GM23248 (cell line): ENCODE results near the gene ZGPAT. TPM values are rescaled to one million over a fixed set of nuclear protein-coding genes. Genes with fewer than 3 reads are reported as not detected.

Experiments
- DNase-seq: peaks from one replicate; pipeline ENCODE4 v3.0.0-alpha.2; 2015
- H2AFZ ChIP-seq: fragments of 200-600 bp; sonication (generic); 2 replicates; pipeline ENCODE4 v1.6.1; 2016; ENCODE audit warnings: antibody characterized with exemption
- H3F3A ChIP-seq: fragments of 200-600 bp; sonication (generic); 2 replicates; pipeline ENCODE4 v1.6.1; 2016; ENCODE audit warnings: mild to moderate bottlenecking, antibody characterized with exemption, mixed run types; ENCODE audit not compliant: insufficient read depth
- H3K27ac ChIP-seq: fragments of 200-600 bp; sonication (generic); 2 replicates; pipeline ENCODE4 v1.5.1; 2016; ENCODE audit warnings: mild to moderate bottlenecking
- H3K27me3 ChIP-seq: fragments of 200-600 bp; sonication (generic); replicated peaks from 2 replicates; pipeline ENCODE4 v1.6.1; 2016; ENCODE audit warnings: mild to moderate bottlenecking; ENCODE audit not compliant: insufficient read depth
- H3K36me3 ChIP-seq: fragments of 200-600 bp; sonication (generic); 2 replicates; pipeline ENCODE4 v1.6.1; 2016; ENCODE audit warnings: low read depth, mild to moderate bottlenecking
- H3K4me1 ChIP-seq: fragments of 200-600 bp; sonication (generic); 2 replicates; pipeline ENCODE4 v1.6.1; 2016; ENCODE audit warnings: mild to moderate bottlenecking; ENCODE audit not compliant: insufficient read depth
- H3K4me2 ChIP-seq: fragments of 200-600 bp; sonication (generic); one replicate; pipeline ENCODE4 v1.6.1; 2016; ENCODE audit warnings: mild to moderate bottlenecking; ENCODE audit not compliant: unreplicated experiment
- H3K4me3 ChIP-seq: fragments of 200-600 bp; sonication (generic); 2 replicates; pipeline ENCODE4 v1.5.1; 2016; ENCODE audit warnings: mild to moderate bottlenecking
- H3K79me2 ChIP-seq: fragments of 200-600 bp; sonication (generic); 2 replicates; pipeline ENCODE4 v1.6.1; 2016; ENCODE audit warnings: mild to moderate bottlenecking; ENCODE audit not compliant: insufficient read depth
- H3K9ac ChIP-seq: fragments of 200-600 bp; sonication (generic); 2 replicates; pipeline ENCODE4 v1.6.1; 2016; ENCODE audit warnings: mild to moderate bottlenecking
- H3K9me2 ChIP-seq: fragments of 200-600 bp; sonication (generic); 2 replicates; pipeline ENCODE4 v1.6.1; 2016; ENCODE audit warnings: mixed run types, mild to moderate bottlenecking, moderate library complexity; ENCODE audit not compliant: insufficient read depth
- H3K9me3 ChIP-seq: fragments of 200-600 bp; sonication (generic); one replicate; pipeline ENCODE4 v1.6.1; 2017; ENCODE audit warnings: low read depth
- H4K20me1 ChIP-seq: fragments of 200-600 bp; sonication (generic); 2 replicates; pipeline ENCODE4 v1.6.0; 2016; ENCODE audit not compliant: insufficient read depth
- EZH2 ChIP-seq: fragments of 200-600 bp; sonication (generic); IDR thresholded peaks from 2 replicates; pipeline ENCODE4 v1.6.1; 2018; ENCODE audit warnings: antibody characterized with exemption, mild to moderate bottlenecking; ENCODE audit not compliant: insufficient read depth, poor library complexity, severe bottlenecking
- EZH2phosphoT487 ChIP-seq: fragments of 200-600 bp; sonication (generic); IDR thresholded peaks from 2 replicates; pipeline ENCODE4 v1.6.1; 2018; ENCODE audit warnings: antibody characterized with exemption, moderate library complexity, mild to moderate bottlenecking, low read depth; ENCODE audit not compliant: insufficient read depth
- WGBS, 2 experiments: methylation state at CpG; one replicate each; pipeline ENCODE4 v1.1.6; 2015 to 2017; ENCODE audit warnings: low lambda C conversion rate in 2 of 2, low coverage in 1 of 2; ENCODE audit errors: missing lambda C conversion rate in 2 of 2; 5-methylcytosine and 5-hydroxymethylcytosine counted together
- in situ Hi-C: fragments of 300-500 bp; cut with MboI; formaldehyde crosslinking; loops from 2 replicates; pipeline ENCODE4 v1.15.0; 2020
- polyA plus RNA-seq: library from polyadenylated mRNA; unstranded; fragments of >200 nt; fragmentation: Nextera tagmentation; extraction: Ambion mirVana; gene quantifications from 2 replicates; pipeline ENCODE4 v1.2.1, GENCODE V29; 2016
- total RNA-seq: library from RNA; depleted of rRNA; stranded (reverse); fragments of >200 nt; shearing (Covaris generic); gene quantifications from 2 replicates; pipeline ENCODE4 v1.2.3, GENCODE V29; 2014

Gene ZGPAT
- total and polyA plus RNA-seq, 2 experiments from 2014 or later: 22.7 to 28.5 TPM

DNA sequence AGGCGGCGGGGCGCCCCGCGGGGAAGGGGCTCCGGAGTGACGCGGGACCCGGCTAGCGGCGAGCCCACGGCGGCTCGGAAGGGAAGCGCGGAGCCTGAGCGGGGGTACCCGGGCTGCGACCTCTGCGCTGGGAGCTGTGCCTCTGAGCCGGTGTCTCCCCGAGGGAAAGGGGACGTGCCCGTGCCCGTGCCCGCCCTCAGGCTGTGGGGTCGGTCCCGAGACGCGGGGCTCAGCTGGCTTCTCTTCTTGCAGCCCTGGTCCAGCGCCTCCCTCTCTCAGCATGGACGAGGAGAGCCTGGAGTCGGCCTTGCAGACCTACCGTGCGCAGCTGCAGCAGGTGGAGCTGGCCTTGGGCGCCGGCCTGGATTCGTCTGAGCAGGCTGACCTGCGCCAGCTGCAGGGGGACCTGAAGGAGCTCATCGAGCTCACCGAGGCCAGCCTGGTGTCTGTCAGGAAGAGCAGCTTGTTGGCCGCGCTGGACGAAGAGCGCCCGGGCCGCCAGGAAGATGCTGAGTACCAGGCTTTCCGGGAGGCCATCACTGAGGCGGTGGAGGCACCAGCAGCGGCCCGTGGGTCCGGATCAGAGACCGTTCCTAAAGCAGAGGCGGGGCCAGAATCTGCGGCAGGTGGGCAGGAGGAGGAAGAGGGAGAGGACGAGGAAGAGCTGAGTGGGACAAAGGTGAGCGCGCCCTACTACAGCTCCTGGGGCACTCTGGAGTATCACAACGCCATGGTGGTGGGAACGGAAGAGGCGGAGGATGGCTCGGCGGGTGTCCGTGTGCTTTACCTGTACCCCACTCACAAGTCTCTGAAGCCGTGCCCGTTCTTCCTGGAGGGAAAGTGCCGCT lies 686 bp downstream of the ZGPAT start:
- H3K9ac ChIP-seq: peak overlapping the region; percentile 86
- H3K9me3 ChIP-seq: no peaks in the 10 kb centered on the region
- peak overlapping the region; percentile 87 for H3K4me2 ChIP-seq
- TF ChIP-seq EZH2phosphoT487 (no peak), EZH2 (no peak)
- H3K4me1 ChIP-seq: peaks cover 17% of the 10 kb centered on the region; the same call in 1 of the 2 replicates
- no peaks in the 10 kb centered on the region for H4K20me1 ChIP-seq
- H3K4me3 ChIP-seq: peak overlapping the region; percentile 80
- no peak overlapping the region for H2AFZ ChIP-seq
- in situ Hi-C loops: no loop called here
- WGBS, 2 experiments: 36 to 49% methylated on average over 32 to 43 of the region's 67 CpGs
- no peaks in the 10 kb centered on the region for H3K27me3 ChIP-seq
- peaks cover 94% of the 10 kb centered on the region for H3K79me2 ChIP-seq
- H3K36me3 ChIP-seq: peaks cover 32% of the 10 kb centered on the region
- no peaks in the 10 kb centered on the region for H3F3A ChIP-seq
- peak overlapping the region; percentile 65; the same call in 1 of the 2 replicates for H3K27ac ChIP-seq
- no peaks in the 10 kb centered on the region for H3K9me2 ChIP-seq
- peak; percentile 56 for DNase-seq

DNA sequence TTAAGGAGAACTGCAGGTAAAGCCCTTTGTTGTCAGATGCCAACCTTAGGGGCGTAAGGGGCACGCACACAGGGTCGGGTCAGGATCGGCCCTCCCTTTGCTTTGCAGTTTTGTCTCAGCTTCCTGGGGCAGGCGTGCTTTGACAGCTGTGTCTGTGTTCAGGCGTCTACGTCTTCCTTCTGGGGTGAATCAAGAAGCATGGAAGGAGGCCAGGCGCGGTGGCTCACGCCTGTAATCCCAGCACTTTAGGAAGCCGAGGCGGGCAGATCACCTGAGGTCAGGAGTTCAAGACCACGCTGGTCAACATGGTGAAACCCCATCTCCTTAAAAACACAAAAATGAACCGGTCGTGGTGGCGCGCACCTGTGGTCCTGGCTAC lies 1.3 kb downstream of the ZGPAT start:
- no peak for DNase-seq
- Histone ChIP-seq H3K9me2 (no peaks in the 10 kb centered on the region), H3K9ac (peak overlapping the region; percentile 86; the same call in 1 of the 2 replicates), H3F3A (no peaks in the 10 kb centered on the region), H3K4me2 (peak overlapping the region; percentile 87), H3K79me2 (peaks cover 99% of the 10 kb centered on the region), H3K4me1 (peaks cover 17% of the 10 kb centered on the region; the same call in 1 of the 2 replicates), H3K4me3 (peak overlapping the region; percentile 80), H3K9me3 (no peaks in the 10 kb centered on the region), H3K27me3 (no peaks in the 10 kb centered on the region), H4K20me1 (no peaks in the 10 kb centered on the region), H2AFZ (no peak overlapping the region), H3K36me3 (peaks cover 34% of the 10 kb centered on the region), H3K27ac (no peak overlapping the region)
- TF ChIP-seq EZH2phosphoT487 (no peak), EZH2 (no peak)
- in situ Hi-C loops: no loop called here
- 90 to 94% methylated on average over 16 to 17 of the region's 17 CpGs for WGBS, 2 experiments

DNA sequence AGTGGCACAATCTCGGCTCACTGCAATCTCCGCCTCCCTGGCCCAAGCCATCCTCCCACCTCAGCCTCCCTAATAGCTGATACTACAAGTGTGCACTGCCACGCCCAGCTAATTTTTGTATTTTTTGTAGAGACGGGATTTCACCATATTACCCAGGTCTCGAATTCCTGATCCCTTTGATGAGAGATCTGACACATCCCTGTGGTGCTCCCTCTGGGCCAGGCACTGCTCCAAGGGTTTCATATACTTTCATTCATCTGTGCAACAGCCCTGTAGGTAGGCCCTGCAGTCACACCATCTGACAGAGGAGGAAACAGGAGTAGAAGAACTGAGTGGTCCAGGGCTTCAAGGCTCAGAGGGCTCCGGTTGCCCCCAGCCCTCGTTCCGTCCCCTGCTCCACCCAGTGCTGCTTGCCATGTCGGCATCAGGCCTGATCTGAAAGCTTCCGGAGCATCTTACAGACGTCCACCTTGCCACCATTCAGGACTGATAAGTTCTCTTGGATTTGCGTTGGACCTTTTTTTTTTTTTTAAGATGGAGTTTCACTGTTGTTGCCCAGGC lies 3.3 kb downstream of the ZGPAT start:
- no peak overlapping the region for H3K4me3 ChIP-seq
- peaks cover 46% of the 10 kb centered on the region for H3K36me3 ChIP-seq
- H3K79me2 ChIP-seq: peaks cover 99% of the 10 kb centered on the region
- H3K27ac ChIP-seq: no peak overlapping the region
- H3K9me3 ChIP-seq: no peaks in the 10 kb centered on the region
- no peak overlapping the region for H3K9ac ChIP-seq
- 80 to 86% methylated on average over 12 of the region's 12 CpGs for WGBS, 2 experiments
- no peaks in the 10 kb centered on the region for H3K27me3 ChIP-seq
- peaks cover 12% of the 10 kb centered on the region; the same call in 1 of the 2 replicates for H3K4me1 ChIP-seq
- H3K9me2 ChIP-seq: no peaks in the 10 kb centered on the region
- no peak overlapping the region for H3K4me2 ChIP-seq
- TF ChIP-seq EZH2 (no peak), EZH2phosphoT487 (no peak)
- in situ Hi-C loops: no loop called here
- no peak overlapping the region for H2AFZ ChIP-seq
- H4K20me1 ChIP-seq: no peaks in the 10 kb centered on the region
- H3F3A ChIP-seq: no peaks in the 10 kb centered on the region
- no peak for DNase-seq

DNA sequence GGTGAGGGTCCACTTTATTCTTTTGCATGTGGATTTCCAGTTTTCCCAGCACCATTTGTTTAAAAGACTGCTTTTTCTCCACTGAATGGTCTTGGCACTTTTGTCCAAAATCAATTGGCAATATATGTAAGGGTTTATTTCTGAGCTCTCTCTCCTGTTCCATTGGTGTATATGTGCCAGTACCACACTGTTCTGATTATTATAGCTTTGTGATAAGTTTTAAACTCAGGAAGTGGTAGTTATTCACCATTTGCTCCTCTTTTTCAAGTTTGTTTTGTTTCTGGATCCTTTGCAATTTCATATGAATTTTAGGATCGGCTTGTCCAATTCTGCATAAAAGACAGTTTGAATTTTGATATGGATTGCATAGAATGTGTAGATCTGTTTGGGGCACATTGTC lies 4.4 kb downstream of the ZGPAT start:
- Histone ChIP-seq H3F3A (no peaks in the 10 kb centered on the region), H3K9ac (no peak overlapping the region), H3K9me3 (no peaks in the 10 kb centered on the region), H3K79me2 (peaks cover 99% of the 10 kb centered on the region), H3K4me2 (no peak overlapping the region), H2AFZ (no peak overlapping the region), H3K4me1 (peaks cover 6% of the 10 kb centered on the region; the same call in 1 of the 2 replicates), H3K9me2 (no peaks in the 10 kb centered on the region), H3K27me3 (no peaks in the 10 kb centered on the region), H4K20me1 (no peaks in the 10 kb centered on the region), H3K36me3 (peaks cover 46% of the 10 kb centered on the region), H3K4me3 (no peak overlapping the region), H3K27ac (no peak overlapping the region)
- 93 to 100% methylated on average over 1 of the region's 1 CpG for WGBS, 2 experiments
- no peak for TF ChIP-seq EZH2phosphoT487
- no peak for TF ChIP-seq EZH2
- in situ Hi-C loops: no loop called here
- no peak for DNase-seq
